Measurements from ENCODE around the gene ZBTB38. TPM values are rescaled to one million over a fixed set of nuclear protein-coding genes. Genes with fewer than 3 reads are reported as not detected.

ZBTB38 gene
- total RNA-seq, 1 donor from 2014 or later: 89.6 TPM

- DNase-seq (no peak), ATAC-seq (peak; percentile 41 to 43)
- H3K36me3 ChIP-seq: peaks cover 53% of the 10 kb centered on the region
Measured at GRCh38 chr3:141411251-141411771, 43.0 kb downstream of the ZBTB38 start.

GRCh38 chr3:141412087-141412935 lies 44.0 kb downstream of the ZBTB38 start:
- Histone ChIP-seq H3K27ac (peak overlapping the region; percentile 94), H3K9me3 (no peaks in the 10 kb centered on the region), H3K4me1 (peaks cover 92% of the 10 kb centered on the region), H3K4me3 (peak overlapping the region; percentile 36), H3K27me3 (ENCODE audit: low read depth) (no peaks in the 10 kb centered on the region), H3K36me3 (peaks cover 55% of the 10 kb centered on the region)
- DNase-seq (no peak), ATAC-seq (peak; percentile 79 to 87)
- intact Hi-C loops (cut with DNase I): no loop called here
- no peak for TF ChIP-seq CTCF (IDR thresholded peaks at IDR 0.05)

More at GRCh38 chr3:141411251-141411771, 43.0 kb downstream of the ZBTB38 start:
- Histone ChIP-seq H3K27ac (peak overlapping the region; percentile 94), H3K9me3 (no peaks in the 10 kb centered on the region), H3K4me3 (no peak overlapping the region), H3K4me1 (peaks cover 97% of the 10 kb centered on the region), H3K27me3 (ENCODE audit: low read depth) (no peaks in the 10 kb centered on the region)
- intact Hi-C loops (cut with DNase I): no loop called here
- TF ChIP-seq CTCF (IDR thresholded peaks at IDR 0.05): no peak

- Histone ChIP-seq H3K27ac (peak overlapping the region; percentile 94), H3K4me1 (peaks cover 86% of the 10 kb centered on the region), H3K36me3 (peaks cover 53% of the 10 kb centered on the region), H3K27me3 (ENCODE audit: low read depth) (no peaks in the 10 kb centered on the region), H3K4me3 (peak overlapping the region; percentile 36), H3K9me3 (no peaks in the 10 kb centered on the region)
- DNase-seq (peak; percentile 89), ATAC-seq (peak; percentile 89 to 91)
- intact Hi-C loops (cut with DNase I): no loop called here
- peak; percentile 16 for TF ChIP-seq CTCF (IDR thresholded peaks at IDR 0.05)
Measured at GRCh38 chr3:141412936-141413354, 44.6 kb downstream of the ZBTB38 start.

GRCh38 chr3:141413391-141413790 lies 45.1 kb downstream of the ZBTB38 start:
- TF ChIP-seq CTCF (IDR thresholded peaks at IDR 0.05): no peak
- H3K27me3 ChIP-seq (ENCODE audit: low read depth): no peaks in the 10 kb centered on the region
- intact Hi-C loops (cut with DNase I): no loop called here
- ATAC-seq (no peak), DNase-seq (no peak)
- H3K36me3 ChIP-seq: peaks cover 51% of the 10 kb centered on the region
- peak overlapping the region; percentile 94 for H3K27ac ChIP-seq
- no peaks in the 10 kb centered on the region for H3K9me3 ChIP-seq
- H3K4me1 ChIP-seq: peaks cover 81% of the 10 kb centered on the region
- no peak overlapping the region for H3K4me3 ChIP-seq

GRCh38 chr3:141413801-141414689 lies 45.7 kb downstream of the ZBTB38 start:
- Histone ChIP-seq H3K27me3 (ENCODE audit: low read depth) (no peaks in the 10 kb centered on the region), H3K27ac (peak overlapping the region; percentile 94), H3K36me3 (peaks cover 44% of the 10 kb centered on the region), H3K4me1 (peaks cover 78% of the 10 kb centered on the region), H3K9me3 (no peaks in the 10 kb centered on the region), H3K4me3 (no peak overlapping the region)
- intact Hi-C loops (cut with DNase I): no loop called here
- no peak for TF ChIP-seq CTCF (IDR thresholded peaks at IDR 0.05)
- ATAC-seq: no peak
- no peak for DNase-seq
